ENCODE results near the gene ANK3.
A peak's percentile ranks its signal among the peaks of the same experiment; 100 is the strongest.

ANK3 gene

DNA sequence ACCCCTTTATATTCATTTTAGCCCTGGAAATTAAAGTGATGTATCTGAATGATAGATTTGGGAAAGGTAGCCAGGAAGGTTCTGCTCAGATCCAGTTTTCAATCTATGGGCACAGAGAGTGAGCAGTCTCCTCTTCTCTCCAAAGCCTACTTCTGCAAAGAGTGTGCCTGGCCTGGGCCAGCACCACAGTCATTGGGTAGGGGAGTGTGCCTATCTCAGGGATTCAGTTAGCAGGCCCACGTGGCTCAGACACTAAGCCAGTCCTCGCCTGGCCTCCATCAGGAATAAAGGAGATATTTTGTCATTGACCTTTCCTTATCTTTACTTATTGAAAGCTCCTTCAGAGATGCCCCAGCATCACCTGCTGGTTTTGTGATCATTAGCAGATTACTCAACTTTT lies 267.5 kb downstream of the ANK3 start:
- DNase-seq = no peak
- Histone ChIP-seq H3K27ac (ENCODE audit: low read length, poor library complexity, severe bottlenecking) (no peak overlapping the region), H4K8ac (ENCODE audit: low read length) (no peak overlapping the region), H3K18ac (ENCODE audit: low read depth in 1 of 2, low read length in 2 of 2) (no peak overlapping the region), H3K27me3 (ENCODE audit: control insufficient read depth in 1 of 2, insufficient read depth in 1 of 2, low read length in 2 of 2) (no peaks in the 10 kb centered on the region), H3K4ac (ENCODE audit: low read depth in 1 of 2, low read length in 2 of 2) (no peak overlapping the region), H3K36me3 (ENCODE audit: control insufficient read depth in 1 of 2, insufficient read depth in 2 of 2, low read depth in 1 of 2, low read length in 2 of 2) (no peaks in the 10 kb centered on the region), H3K14ac (ENCODE audit: low read length in 2 of 2) (no peak overlapping the region), H3K4me3 (ENCODE audit: insufficient read depth in 1 of 2, low read depth in 1 of 2, low read length in 2 of 2) (no peak overlapping the region), H2BK12ac (ENCODE audit: low read length in 2 of 2) (peak overlapping the region in 1 of 2 experiments; percentile 4), H2BK5ac (ENCODE audit: low read depth, low read length, poor library complexity, severe bottlenecking) (no peak overlapping the region), H3K79me1 (replicated peaks; ENCODE audit: low read length, poor library complexity, severe bottlenecking) (no peaks in the 10 kb centered on the region), H2BK15ac (ENCODE audit: low read depth, poor library complexity, severe bottlenecking) (peak overlapping the region; percentile 26), H3K4me1 (ENCODE audit: control insufficient read depth, insufficient read depth, low read depth, low read length) (no peaks in the 10 kb centered on the region), H3K23ac (ENCODE audit: low read length in 2 of 2) (no peak overlapping the region), H2AFZ (ENCODE audit: low read depth, low read length) (no peak overlapping the region), H4K91ac (ENCODE audit: low read length) (no peak overlapping the region), H3K9ac (ENCODE audit: low read length) (no peak overlapping the region), H3K4me2 (ENCODE audit: low read length, poor library complexity, severe bottlenecking) (no peak overlapping the region), H2BK120ac (ENCODE audit: low read depth, low read length) (no peak overlapping the region), H2AK5ac (ENCODE audit: low read length, severe bottlenecking) (no peak overlapping the region), H3K9me3 (ENCODE audit: control insufficient read depth, low read length) (no peaks in the 10 kb centered on the region)
- WGBS = 95% methylated on average over 2 of the region's 2 CpGs

DNA sequence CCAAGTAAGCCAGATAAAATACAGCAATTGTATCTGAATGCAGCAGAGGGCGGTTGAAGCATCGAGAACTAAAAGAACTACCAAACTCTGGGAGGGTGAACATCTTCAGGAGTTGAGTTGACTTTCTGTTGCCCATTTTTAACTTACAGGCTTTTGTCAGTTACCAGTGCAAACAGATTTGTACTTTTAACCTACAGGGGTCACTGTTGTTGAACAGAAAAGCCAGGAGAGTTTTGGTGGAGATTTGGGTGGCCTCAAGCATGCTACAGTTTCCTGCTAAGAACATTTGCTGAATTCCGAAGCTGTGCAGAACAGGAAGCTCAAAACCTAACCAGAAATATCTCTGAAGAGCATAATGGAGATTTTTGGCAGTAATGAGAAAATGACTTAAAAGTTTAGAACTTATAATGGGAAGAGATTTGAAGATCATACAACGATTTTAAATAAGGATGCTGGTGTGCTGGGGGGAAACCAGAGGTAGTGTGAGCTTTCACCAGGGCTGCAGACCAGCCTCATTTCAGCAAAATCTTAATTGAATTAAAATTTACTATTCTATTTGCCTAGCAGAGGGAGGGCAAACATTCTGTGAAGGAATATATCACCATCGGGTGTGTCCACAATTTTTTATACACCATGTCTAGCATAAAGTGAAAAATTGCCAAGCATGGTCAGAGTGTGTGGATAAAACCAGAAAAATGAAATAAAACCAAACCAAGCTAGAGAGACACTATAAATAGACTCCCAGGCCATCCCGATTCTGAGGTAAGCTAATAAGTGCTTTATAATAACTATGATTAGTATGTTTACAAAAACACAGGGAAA lies 274.7 kb downstream of the ANK3 start:
- H3K9me3 ChIP-seq (ENCODE audit: control insufficient read depth, low read length) = no peaks in the 10 kb centered on the region
- H4K91ac ChIP-seq (ENCODE audit: low read length) = no peak overlapping the region
- H3K14ac ChIP-seq (ENCODE audit: low read length in 2 of 2) = no peak overlapping the region
- peak; percentile 68 for DNase-seq
- H3K4ac ChIP-seq (ENCODE audit: low read depth in 1 of 2, low read length in 2 of 2) = no peak overlapping the region
- no peak overlapping the region for H3K23ac ChIP-seq (ENCODE audit: low read length in 2 of 2)
- H2AFZ ChIP-seq (ENCODE audit: low read depth, low read length) = no peak overlapping the region
- no peak overlapping the region for H4K8ac ChIP-seq (ENCODE audit: low read length)
- H2BK15ac ChIP-seq (ENCODE audit: low read depth, poor library complexity, severe bottlenecking) = no peak overlapping the region
- 56% methylated on average over 4 of the region's 6 CpGs for WGBS
- H2BK5ac ChIP-seq (ENCODE audit: low read depth, low read length, poor library complexity, severe bottlenecking) = no peak overlapping the region
- no peak overlapping the region for H3K18ac ChIP-seq (ENCODE audit: low read depth in 1 of 2, low read length in 2 of 2)
- no peaks in the 10 kb centered on the region for H3K4me1 ChIP-seq (ENCODE audit: control insufficient read depth, insufficient read depth, low read depth, low read length)
- no peak overlapping the region for H3K4me2 ChIP-seq (ENCODE audit: low read length, poor library complexity, severe bottlenecking)
- H2BK120ac ChIP-seq (ENCODE audit: low read depth, low read length) = no peak overlapping the region
- no peaks in the 10 kb centered on the region for H3K36me3 ChIP-seq (ENCODE audit: control insufficient read depth in 1 of 2, insufficient read depth in 2 of 2, low read depth in 1 of 2, low read length in 2 of 2)
- no peaks in the 10 kb centered on the region for H3K27me3 ChIP-seq (ENCODE audit: control insufficient read depth in 1 of 2, insufficient read depth in 1 of 2, low read length in 2 of 2)
- H3K27ac ChIP-seq (ENCODE audit: low read length, poor library complexity, severe bottlenecking) = no peak overlapping the region
- H3K79me1 ChIP-seq (replicated peaks; ENCODE audit: low read length, poor library complexity, severe bottlenecking) = no peaks in the 10 kb centered on the region
- no peak overlapping the region for H2BK12ac ChIP-seq (ENCODE audit: low read length in 2 of 2)
- H3K9ac ChIP-seq (ENCODE audit: low read length) = no peak overlapping the region
- H3K4me3 ChIP-seq (ENCODE audit: insufficient read depth in 1 of 2, low read depth in 1 of 2, low read length in 2 of 2) = no peak overlapping the region
- H2AK5ac ChIP-seq (ENCODE audit: low read length, severe bottlenecking) = no peak overlapping the region

DNA sequence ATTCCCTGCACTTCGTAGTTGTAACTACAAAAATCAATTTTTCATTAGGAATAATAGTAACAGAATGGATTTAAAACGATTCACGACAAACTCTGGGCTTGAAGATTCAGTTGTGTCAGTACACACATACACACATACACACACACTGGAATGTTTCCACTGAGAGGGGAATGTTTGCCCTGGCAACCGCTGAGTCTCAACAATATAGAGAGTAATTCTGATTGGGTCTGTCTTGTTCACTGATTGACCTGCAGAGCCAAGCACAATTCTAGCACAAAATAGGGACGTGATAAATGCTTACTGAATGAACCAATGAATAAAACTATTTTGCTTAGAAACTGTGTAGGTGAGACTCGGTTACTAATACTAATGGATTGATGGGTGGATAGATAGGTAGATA lies 278.9 kb downstream of the ANK3 start:
- Histone ChIP-seq H3K36me3 (ENCODE audit: control insufficient read depth in 1 of 2, insufficient read depth in 2 of 2, low read depth in 1 of 2, low read length in 2 of 2) (peaks cover 0 to 3% of the 10 kb centered on the region in 2 experiments), H3K4me2 (ENCODE audit: low read length, poor library complexity, severe bottlenecking) (no peak overlapping the region), H3K4me1 (ENCODE audit: control insufficient read depth, insufficient read depth, low read depth, low read length) (no peaks in the 10 kb centered on the region), H3K9ac (ENCODE audit: low read length) (no peak overlapping the region), H3K4ac (ENCODE audit: low read depth in 1 of 2, low read length in 2 of 2) (no peak overlapping the region), H3K14ac (ENCODE audit: low read length in 2 of 2) (no peak overlapping the region), H2BK12ac (ENCODE audit: low read length in 2 of 2) (no peak overlapping the region), H4K8ac (ENCODE audit: low read length) (no peak overlapping the region), H2BK15ac (ENCODE audit: low read depth, poor library complexity, severe bottlenecking) (no peak overlapping the region), H3K27ac (ENCODE audit: low read length, poor library complexity, severe bottlenecking) (no peak overlapping the region), H3K23ac (ENCODE audit: low read length in 2 of 2) (no peak overlapping the region), H3K9me3 (ENCODE audit: control insufficient read depth, low read length) (no peaks in the 10 kb centered on the region), H4K91ac (ENCODE audit: low read length) (no peak overlapping the region), H3K4me3 (ENCODE audit: insufficient read depth in 1 of 2, low read depth in 1 of 2, low read length in 2 of 2) (no peak overlapping the region), H2AK5ac (ENCODE audit: low read length, severe bottlenecking) (no peak overlapping the region), H3K79me1 (replicated peaks; ENCODE audit: low read length, poor library complexity, severe bottlenecking) (no peaks in the 10 kb centered on the region), H2AFZ (ENCODE audit: low read depth, low read length) (no peak overlapping the region), H3K18ac (ENCODE audit: low read depth in 1 of 2, low read length in 2 of 2) (no peak overlapping the region), H2BK120ac (ENCODE audit: low read depth, low read length) (no peak overlapping the region), H3K27me3 (ENCODE audit: control insufficient read depth in 1 of 2, insufficient read depth in 1 of 2, low read length in 2 of 2) (no peaks in the 10 kb centered on the region), H2BK5ac (ENCODE audit: low read depth, low read length, poor library complexity, severe bottlenecking) (no peak overlapping the region)
- DNase-seq = no peak
- WGBS = 93% methylated on average over 4 of the region's 6 CpGs

DNA sequence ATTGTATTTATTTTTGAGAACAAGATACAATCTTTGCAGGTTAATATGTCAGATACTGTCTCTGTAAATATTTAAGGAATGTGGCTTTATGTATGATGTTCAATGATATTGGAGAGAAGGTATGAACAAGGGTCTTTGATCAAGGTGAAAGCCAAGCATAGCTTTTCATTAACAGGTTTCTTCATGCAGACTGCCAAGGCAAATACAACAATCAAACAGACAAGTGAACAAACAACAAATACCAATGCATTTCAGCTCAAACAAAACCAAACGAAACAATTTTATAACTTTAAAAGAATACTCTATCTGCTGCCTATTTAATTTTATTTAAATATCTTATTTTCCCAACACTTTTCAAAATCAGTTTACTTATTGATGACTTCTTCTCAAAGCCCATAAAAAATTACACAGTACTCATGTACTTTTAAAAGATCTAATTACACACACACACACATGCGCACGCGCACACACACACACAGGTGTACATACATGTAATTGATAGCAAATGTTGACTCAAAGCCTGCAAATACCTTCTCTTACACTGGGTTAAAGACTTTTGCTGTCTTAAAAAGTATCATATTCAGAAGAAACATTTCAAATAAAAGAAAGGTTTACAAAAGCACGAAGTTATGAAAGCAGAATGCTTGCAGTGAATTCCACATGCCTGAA lies 282.2 kb downstream of the ANK3 start:
- H3K4me3 ChIP-seq (ENCODE audit: insufficient read depth in 1 of 2, low read depth in 1 of 2, low read length in 2 of 2) = no peak overlapping the region
- H2AK5ac ChIP-seq (ENCODE audit: low read length, severe bottlenecking) = no peak overlapping the region
- H3K18ac ChIP-seq (ENCODE audit: low read depth in 1 of 2, low read length in 2 of 2) = no peak overlapping the region
- H2BK12ac ChIP-seq (ENCODE audit: low read length in 2 of 2) = no peak overlapping the region
- H3K9ac ChIP-seq (ENCODE audit: low read length) = no peak overlapping the region
- H2BK120ac ChIP-seq (ENCODE audit: low read depth, low read length) = no peak overlapping the region
- DNase-seq = no peak
- H3K27ac ChIP-seq (ENCODE audit: low read length, poor library complexity, severe bottlenecking) = no peak overlapping the region
- no peaks in the 10 kb centered on the region for H3K27me3 ChIP-seq (ENCODE audit: control insufficient read depth in 1 of 2, insufficient read depth in 1 of 2, low read length in 2 of 2)
- H3K9me3 ChIP-seq (ENCODE audit: control insufficient read depth, low read length) = no peaks in the 10 kb centered on the region
- no peaks in the 10 kb centered on the region for H3K79me1 ChIP-seq (replicated peaks; ENCODE audit: low read length, poor library complexity, severe bottlenecking)
- H3K4ac ChIP-seq (ENCODE audit: low read depth in 1 of 2, low read length in 2 of 2) = no peak overlapping the region
- no peak overlapping the region for H3K14ac ChIP-seq (ENCODE audit: low read length in 2 of 2)
- H3K4me1 ChIP-seq (ENCODE audit: control insufficient read depth, insufficient read depth, low read depth, low read length) = no peaks in the 10 kb centered on the region
- no peak overlapping the region for H4K91ac ChIP-seq (ENCODE audit: low read length)
- H4K8ac ChIP-seq (ENCODE audit: low read length) = no peak overlapping the region
- H2AFZ ChIP-seq (ENCODE audit: low read depth, low read length) = no peak overlapping the region
- H3K23ac ChIP-seq (ENCODE audit: low read length in 2 of 2) = no peak overlapping the region
- H2BK5ac ChIP-seq (ENCODE audit: low read depth, low read length, poor library complexity, severe bottlenecking) = no peak overlapping the region
- H2BK15ac ChIP-seq (ENCODE audit: low read depth, poor library complexity, severe bottlenecking) = no peak overlapping the region
- H3K4me2 ChIP-seq (ENCODE audit: low read length, poor library complexity, severe bottlenecking) = no peak overlapping the region
- H3K36me3 ChIP-seq (ENCODE audit: control insufficient read depth in 1 of 2, insufficient read depth in 2 of 2, low read depth in 1 of 2, low read length in 2 of 2) = peaks cover 0 to 3% of the 10 kb centered on the region in 2 experiments
- WGBS = 79% methylated on average over 5 of the region's 5 CpGs

Data from mesenchymal stem cell (in vitro differentiated cells and primary cell).